Measurements from ENCODE around the gene SFRP5.

SFRP5 gene

GRCh38 chr10:97766996-97767924 is 4.5 kb downstream of the SFRP5 start:
- H3K4me3 ChIP-seq (ENCODE audit: low read depth, low read length) = no peak overlapping the region

DNA sequence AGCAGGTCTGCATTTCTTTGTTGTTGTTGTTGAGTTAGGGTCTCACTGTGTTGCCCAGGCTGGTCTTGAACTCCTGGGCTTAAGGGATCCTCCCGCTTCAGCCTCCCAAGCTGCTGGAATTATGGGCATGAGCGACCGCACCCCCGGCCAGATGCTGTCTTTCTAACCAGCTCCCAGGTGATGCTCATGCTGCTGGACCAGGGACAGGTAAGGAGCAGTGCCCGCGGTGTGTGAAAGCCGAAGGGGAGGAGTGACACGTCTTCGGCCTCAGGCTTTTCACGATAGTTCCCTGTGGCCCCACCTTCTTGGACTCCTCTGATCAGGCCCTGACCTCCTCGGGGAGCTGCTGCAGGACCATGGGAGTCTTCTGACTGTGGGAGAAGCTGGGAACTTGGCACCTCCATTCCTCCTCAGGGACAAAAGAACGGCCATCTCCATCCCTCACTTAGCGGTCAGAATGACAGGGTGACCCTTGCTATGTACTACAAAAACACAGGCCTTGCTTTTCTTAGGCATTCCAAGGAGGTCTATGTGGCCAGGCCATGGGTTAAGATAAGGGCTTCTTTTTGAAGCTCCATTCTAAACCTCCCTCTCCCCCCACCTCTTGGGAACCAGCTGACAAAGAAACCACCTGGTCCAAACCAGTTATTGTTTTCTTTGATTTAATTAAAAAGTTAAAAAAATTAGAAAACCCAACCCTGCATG is 5.5 kb downstream of the SFRP5 start:
- H3K4me3 ChIP-seq (ENCODE audit: low read depth, low read length) = no peak overlapping the region

GRCh38 chr10:97765201-97765600 is 6.6 kb downstream of the SFRP5 start:
- H3K4me3 ChIP-seq (ENCODE audit: low read depth, low read length) = no peak overlapping the region

DNA sequence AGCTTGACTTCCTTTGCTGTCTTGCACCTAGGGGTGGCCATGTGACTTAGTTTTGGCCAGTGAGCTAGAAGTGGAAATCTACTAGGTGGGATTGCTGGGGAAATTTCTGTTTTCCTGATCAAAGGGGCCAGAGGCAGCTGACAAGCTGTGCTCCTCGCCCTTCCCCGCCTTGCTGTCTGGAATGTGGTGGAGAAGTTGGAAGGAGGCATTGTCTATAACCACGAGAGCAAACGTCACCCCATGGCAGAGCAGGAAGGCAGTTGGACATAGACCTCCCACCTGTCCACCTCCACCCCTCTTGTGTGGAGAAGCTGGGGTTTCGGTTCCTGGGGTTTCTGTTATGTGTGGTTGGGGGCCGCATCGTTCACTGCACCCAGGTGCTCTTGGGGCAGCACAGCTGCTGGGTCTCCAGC is 7.3 kb downstream of the SFRP5 start:
- no peak overlapping the region for H3K4me3 ChIP-seq (ENCODE audit: low read depth, low read length)

DNA sequence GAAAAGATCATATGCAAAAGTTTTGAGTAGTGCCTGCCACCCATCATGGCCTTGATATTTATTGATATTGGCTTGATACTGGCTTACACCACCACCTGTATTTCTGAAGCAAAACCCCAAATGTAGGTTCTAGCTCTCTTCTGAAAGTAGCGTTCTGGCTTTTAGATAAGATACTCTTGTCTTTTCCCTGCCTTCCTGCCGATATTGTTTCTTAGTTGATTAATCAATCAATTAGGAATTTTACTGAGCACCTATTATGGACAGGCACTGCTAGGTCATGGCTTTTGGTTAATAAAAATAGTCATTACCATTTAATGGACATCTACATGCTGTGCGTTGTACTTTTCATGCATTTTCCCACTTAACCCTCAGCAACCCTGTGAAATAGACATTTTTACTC is 7.9 kb downstream of the SFRP5 start:
- H3K4me3 ChIP-seq (ENCODE audit: low read depth, low read length) = no peak overlapping the region

- no peak overlapping the region for H3K4me3 ChIP-seq (ENCODE audit: low read depth, low read length)
These were observed 8.4 kb downstream of the SFRP5 start for GRCh38 chr10:97763411-97763810.

GRCh38 chr10:97762816-97763215 is 9.0 kb downstream of the SFRP5 start:
- H3K4me3 ChIP-seq (ENCODE audit: low read depth, low read length) = no peak overlapping the region

- no peak overlapping the region for H3K4me3 ChIP-seq (ENCODE audit: low read depth, low read length)
These were observed 9.7 kb downstream of the SFRP5 start for GRCh38 chr10:97762056-97762455.

DNA sequence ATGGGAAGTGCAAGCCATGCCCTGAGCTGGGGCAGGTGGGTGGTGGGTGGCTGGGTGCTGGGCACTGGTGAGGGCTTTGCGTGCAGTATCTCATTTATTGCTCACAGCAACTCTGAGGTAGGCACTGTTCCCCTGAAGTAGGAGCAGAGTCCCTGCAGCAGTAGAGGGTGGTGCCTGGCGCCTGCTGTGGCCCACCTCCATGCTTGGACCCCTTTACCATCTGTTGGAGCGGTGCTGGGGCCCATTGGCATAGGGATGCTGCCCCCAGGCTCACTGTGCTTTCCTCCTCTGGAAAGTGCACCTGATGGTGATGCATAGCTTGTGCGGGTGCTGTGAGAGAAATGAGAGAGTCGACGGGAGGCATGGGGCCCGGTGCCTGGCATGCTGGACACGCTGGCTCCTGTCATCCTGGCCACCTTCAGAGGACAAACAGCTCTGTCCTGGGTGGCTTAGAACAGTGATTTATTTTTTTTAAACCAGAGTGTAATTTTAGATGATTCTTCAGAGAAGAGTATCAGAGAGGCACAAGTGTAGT is 10.4 kb downstream of the SFRP5 start:
- H3K4me3 ChIP-seq (ENCODE audit: low read depth, low read length) = no peak overlapping the region

DNA sequence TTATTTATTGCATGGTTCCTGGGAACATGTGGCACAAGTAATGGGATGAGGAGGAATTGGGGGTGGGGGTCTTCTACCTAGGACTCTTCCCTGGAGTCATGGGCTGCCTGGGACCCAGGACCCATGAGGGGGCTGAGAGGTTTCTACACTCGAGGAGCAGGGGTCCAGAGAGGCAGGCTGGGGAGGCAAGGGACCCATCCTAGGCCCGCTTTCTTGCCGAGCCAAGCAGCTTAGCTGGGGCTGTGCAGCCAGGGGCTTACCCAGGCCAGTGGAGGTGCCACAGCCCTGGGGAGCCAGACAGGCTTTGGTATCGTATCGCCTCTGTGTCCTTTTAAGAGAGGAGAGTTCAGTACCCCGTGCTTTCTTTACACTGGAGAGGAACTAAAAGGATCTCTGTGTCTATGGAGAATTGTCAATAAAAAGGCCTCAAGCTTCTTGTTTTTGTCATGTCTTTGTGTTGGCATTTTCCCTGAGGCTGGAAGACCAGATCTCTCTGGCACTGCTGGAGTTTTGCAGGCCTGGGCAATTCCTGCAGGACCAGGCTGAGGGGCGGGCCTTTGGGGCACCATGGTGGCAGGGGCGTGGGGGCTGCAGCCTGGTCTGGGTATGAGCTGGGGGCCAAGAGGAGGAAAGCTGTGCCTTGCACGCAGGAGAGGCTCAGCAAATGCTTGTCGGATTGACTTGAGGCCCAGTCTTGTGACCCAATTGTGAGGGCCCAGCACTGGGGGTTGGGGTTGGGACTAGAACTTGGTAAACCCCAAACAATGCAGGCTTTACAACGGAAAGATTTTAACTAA is 11.1 kb downstream of the SFRP5 start:
- no peak overlapping the region for H3K4me3 ChIP-seq (ENCODE audit: low read depth, low read length)

GRCh38 chr10:97759946-97760345 is 11.9 kb downstream of the SFRP5 start:
- H3K4me3 ChIP-seq (ENCODE audit: low read depth, low read length) = no peak overlapping the region

- H3K4me3 ChIP-seq (ENCODE audit: low read depth, low read length) = no peak overlapping the region
These were observed 12.5 kb downstream of the SFRP5 start for GRCh38 chr10:97759158-97759887.

DNA sequence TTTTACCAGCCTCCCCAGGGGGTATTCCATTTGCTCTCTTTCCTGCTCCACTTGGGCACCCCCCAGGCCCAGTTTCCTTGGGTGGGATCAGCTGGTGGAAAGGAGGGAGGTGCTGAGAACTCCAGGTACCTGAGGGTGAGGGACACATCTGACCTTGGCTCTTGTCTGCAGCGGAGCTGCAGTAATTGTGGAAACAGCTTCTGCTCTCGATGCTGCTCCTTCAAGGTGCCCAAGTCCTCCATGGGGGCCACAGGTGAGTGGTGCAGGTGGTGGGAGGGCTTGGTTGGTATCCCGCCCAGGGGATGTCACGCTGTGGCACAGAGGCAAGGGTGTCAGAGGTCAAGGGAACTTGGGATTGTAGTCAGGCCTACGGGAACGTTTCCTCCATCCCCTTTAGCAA is 14.3 kb downstream of the SFRP5 start:
- H3K4me3 ChIP-seq (ENCODE audit: low read depth, low read length) = no peak overlapping the region

DNA sequence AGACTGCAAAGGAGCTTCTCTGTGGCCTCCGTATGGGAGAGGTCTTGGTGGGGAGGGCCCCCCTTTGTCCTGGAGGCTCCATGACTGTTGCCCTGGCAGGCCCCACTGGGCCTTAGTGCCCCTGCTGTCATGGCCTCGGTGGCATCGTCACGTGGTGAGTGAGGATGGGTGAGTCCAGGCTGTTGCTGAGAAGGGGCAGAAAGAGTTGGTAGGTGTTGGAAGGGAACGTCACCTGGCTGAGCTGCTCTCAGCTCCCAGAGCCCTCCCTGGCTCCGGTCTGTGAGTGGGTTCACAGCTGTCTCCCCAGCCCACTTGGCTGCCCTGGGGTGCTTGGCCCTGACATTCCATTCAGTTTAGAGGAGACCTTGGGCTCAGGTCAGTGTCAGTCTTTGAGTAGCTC is 16.1 kb downstream of the SFRP5 start:
- no peak overlapping the region for H3K4me3 ChIP-seq (ENCODE audit: low read depth, low read length)

DNA sequence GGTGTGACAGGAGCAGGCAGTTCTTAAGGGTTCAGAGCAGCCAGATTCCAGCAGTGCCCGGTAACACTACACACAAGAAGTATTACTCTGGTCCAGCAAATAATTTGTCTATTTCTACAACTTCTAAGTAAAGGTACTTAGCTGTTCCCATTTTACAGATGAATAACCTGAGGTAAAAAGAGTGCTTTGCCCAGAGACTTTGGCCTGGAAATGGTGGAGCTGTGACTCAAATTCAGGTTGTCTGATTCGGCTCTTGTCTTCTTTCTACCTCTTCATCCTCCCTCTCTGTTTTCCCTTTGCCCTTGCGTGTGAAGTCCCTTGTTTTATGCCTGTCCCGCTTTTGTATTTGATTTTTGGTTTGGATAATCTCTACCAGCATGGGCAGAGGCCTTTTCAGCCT is 17.1 kb downstream of the SFRP5 start:
- H3K4me3 ChIP-seq (ENCODE audit: low read depth, low read length) = no peak overlapping the region

GRCh38 chr10:97752956-97753355 is 18.8 kb downstream of the SFRP5 start:
- H3K4me3 ChIP-seq (ENCODE audit: low read depth, low read length) = no peak overlapping the region

DNA sequence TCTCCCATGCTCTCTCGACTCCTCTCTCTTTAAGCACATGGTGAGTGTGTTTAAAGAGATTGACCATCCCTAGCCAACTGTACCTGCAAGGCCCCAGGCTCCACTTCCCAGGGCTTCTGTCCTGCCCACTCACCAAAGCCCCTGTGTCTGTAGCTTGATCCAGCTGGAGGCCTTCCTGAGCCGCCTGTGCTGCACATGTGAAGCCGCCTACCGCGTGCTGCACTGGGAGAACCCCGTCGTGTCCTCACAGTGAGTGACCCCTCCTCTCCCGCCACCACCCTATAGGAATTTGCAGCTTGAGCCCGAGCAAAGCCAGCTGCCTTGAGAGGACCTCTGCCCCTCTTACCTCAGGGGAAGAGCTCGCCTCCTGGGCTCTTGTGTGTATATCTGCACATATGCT is 23.7 kb downstream of the SFRP5 start:
- no peak overlapping the region for H3K4me3 ChIP-seq (ENCODE audit: low read depth, low read length)

GRCh38 chr10:97747573-97747972 is 24.2 kb downstream of the SFRP5 start:
- no peak overlapping the region for H3K4me3 ChIP-seq (ENCODE audit: low read depth, low read length)

- H3K4me3 ChIP-seq (ENCODE audit: low read depth, low read length) = no peak overlapping the region
These were observed 27.3 kb downstream of the SFRP5 start for GRCh38 chr10:97744405-97745035.
